CD4-positive, alpha-beta T cell (primary cell): ENCODE results near the gene LRRC53. TPM values are rescaled to one million over a fixed set of nuclear protein-coding genes. Genes with fewer than 3 reads are reported as not detected.

Experiments used
- ATAC-seq: fragments of 200-7000 bp; cut with Tn5 transposase; one replicate; pipeline ENCODE4 v1.10.0; 2022; ENCODE audit warnings: mild to moderate bottlenecking; ENCODE audit not compliant: poor library complexity
- CTCF ChIA-PET: fragments of 350-600 bp; sonication (Branson Sonifier 250); formaldehyde crosslinking; loops from one replicate; lab custom pipeline; 2021; ENCODE audit warnings: antibody characterized with exemption, inconsistent platforms; lab: Charles Lee
- POLR2A ChIA-PET: fragments of 350-600 bp; sonication (Branson Sonifier 250); formaldehyde crosslinking; loops from one replicate; lab custom pipeline; 2021; ENCODE audit warnings: antibody characterized with exemption, inconsistent platforms; lab: Charles Lee
- DNase-seq, 14 experiments: peaks; one replicate each; pipeline ENCODE4 v3.0.0-alpha.2; 2013 to 2020; ENCODE audit warnings: mixed read lengths in 2 of 14
- H3K27ac ChIP-seq, 2 donors: one replicate each; pipeline versions ENCODE4 v1.5.1 to v1.7.0; 2013; ENCODE audit warnings: low read length in 2 of 2, low read depth in 1 of 2, mild to moderate bottlenecking in 1 of 2
- H3K27me3 ChIP-seq, 2 experiments: 1 replicate in 1 of 2; 2 replicates in 1 of 2; pipeline versions ENCODE4 v1.6.1 to v1.7.0; 2013; ENCODE audit warnings: low read length in 2 of 2, control low read depth in 1 of 2, mild to moderate bottlenecking in 1 of 2, moderate library complexity in 1 of 2; ENCODE audit not compliant: insufficient read depth in 2 of 2, control insufficient read depth in 1 of 2
- H3K36me3 ChIP-seq: one replicate; pipeline ENCODE4 v1.6.1; 2013; ENCODE audit warnings: low read length, control low read depth; ENCODE audit not compliant: insufficient read depth
- H3K4me1 ChIP-seq: one replicate; pipeline ENCODE4 v1.6.1; 2013; ENCODE audit warnings: low read length, control low read depth; ENCODE audit not compliant: insufficient read depth
- H3K4me3 ChIP-seq: one replicate; pipeline ENCODE4 v1.5.1; 2013; ENCODE audit warnings: mild to moderate bottlenecking, low read length, moderate library complexity
- H3K9me3 ChIP-seq, 2 experiments: 1 replicate in 1 of 2; 2 replicates in 1 of 2; pipeline versions ENCODE4 v1.6.1 to v1.7.0; 2013; ENCODE audit warnings: low read length in 2 of 2, mild to moderate bottlenecking in 2 of 2, control low read depth in 1 of 2, moderate library complexity in 1 of 2; ENCODE audit not compliant: control insufficient read depth in 1 of 2, insufficient read depth in 1 of 2
- H3K27ac Mint-ChIP-seq: one replicate; pipeline ENCODE4 v1.8.0; 2020; ENCODE audit warnings: mixed read lengths
- H3K27me3 Mint-ChIP-seq: one replicate; pipeline ENCODE4 v1.8.0; 2021; ENCODE audit warnings: mixed read lengths
- H3K36me3 Mint-ChIP-seq: one replicate; pipeline ENCODE4 v1.8.0; 2021; ENCODE audit warnings: low read depth, mixed read lengths
- H3K4me1 Mint-ChIP-seq: one replicate; pipeline ENCODE4 v1.8.0; 2021; ENCODE audit warnings: low read depth, mixed read lengths
- H3K4me3 Mint-ChIP-seq: one replicate; pipeline ENCODE4 v1.8.0; 2020; ENCODE audit warnings: mild to moderate bottlenecking, mixed read lengths
- H3K9me3 Mint-ChIP-seq: one replicate; pipeline ENCODE4 v1.8.0; 2020; ENCODE audit warnings: mixed read lengths
- CTCF ChIP-seq: fragments of 200-600 bp; IDR thresholded peaks from one replicate; pipeline ENCODE4 v1.8.0; 2022; ENCODE audit warnings: antibody characterized with exemption, mild to moderate bottlenecking
- intact Hi-C, 2 experiments: fragments of 100-400 bp; cut with DNase I in 1 of 2; cut with micrococcal nuclease in 1 of 2; formaldehyde crosslinking; loops; one replicate each; pipeline versions ENCODE4 v1.15.1 to v1.9.0; 2023 to 2025; cut with DNase I, micrococcal nuclease
- total RNA-seq, 174 experiments: library from RNA in 2 of 174; stranded (reverse) in 2 of 174; gene quantifications; one replicate each; pipeline ENCODE4 v1.2.3 and lab custom pipeline; 2021 to 2026

The LRRC53 gene
- total RNA-seq, 2 experiments from 2014 or later = not detected

GRCh38 chr1:74531796-74532195 lies 19.4 kb upstream of the LRRC53 start:
- H3K27ac ChIP-seq = no peak overlapping the region
- TF ChIP-seq CTCF = no peak
- H3K27me3 Mint-ChIP-seq = no peaks in the 10 kb centered on the region
- DNase-seq (no peak), ATAC-seq (no peak)
- no peaks in the 10 kb centered on the region for H3K4me1 Mint-ChIP-seq
- H3K9me3 Mint-ChIP-seq = no peaks in the 10 kb centered on the region
- no peaks in the 10 kb centered on the region for H3K36me3 ChIP-seq
- ChIA-PET POLR2A (no interaction called here), CTCF (no interaction called here)
- no peak overlapping the region for H3K4me3 Mint-ChIP-seq
- H3K4me1 ChIP-seq = no peaks in the 10 kb centered on the region
- no peak overlapping the region for H3K27ac Mint-ChIP-seq
- no peak overlapping the region for H3K4me3 ChIP-seq
- H3K27me3 ChIP-seq = no peaks in the 10 kb centered on the region
- intact Hi-C loops = no loop called here
- H3K9me3 ChIP-seq = no peaks in the 10 kb centered on the region
- no peaks in the 10 kb centered on the region for H3K36me3 Mint-ChIP-seq

GRCh38 chr1:74530892-74531291 lies 18.5 kb upstream of the LRRC53 start:
- no peaks in the 10 kb centered on the region for H3K4me1 ChIP-seq
- Mint-ChIP-seq H3K36me3 (no peaks in the 10 kb centered on the region), H3K27me3 (no peaks in the 10 kb centered on the region), H3K4me1 (no peaks in the 10 kb centered on the region), H3K9me3 (no peaks in the 10 kb centered on the region), H3K4me3 (no peak overlapping the region), H3K27ac (no peak overlapping the region)
- ATAC-seq = no peak
- no peak overlapping the region for H3K27ac ChIP-seq
- no peak for TF ChIP-seq CTCF
- no peaks in the 10 kb centered on the region for H3K27me3 ChIP-seq
- ChIA-PET CTCF (no interaction called here), POLR2A (no interaction called here)
- H3K4me3 ChIP-seq = no peak overlapping the region
- DNase-seq = no peak
- H3K9me3 ChIP-seq = no peaks in the 10 kb centered on the region
- H3K36me3 ChIP-seq = no peaks in the 10 kb centered on the region
- intact Hi-C loops = no loop called here

GRCh38 chr1:74528123-74528522 lies 15.7 kb upstream of the LRRC53 start:
- no peaks in the 10 kb centered on the region for H3K4me1 Mint-ChIP-seq
- no peak overlapping the region for H3K4me3 Mint-ChIP-seq
- CTCF ChIA-PET = no interaction called here
- no peaks in the 10 kb centered on the region for H3K27me3 ChIP-seq
- H3K36me3 ChIP-seq = no peaks in the 10 kb centered on the region
- no peaks in the 10 kb centered on the region for H3K27me3 Mint-ChIP-seq
- POLR2A ChIA-PET = no interaction called here
- no peaks in the 10 kb centered on the region for H3K9me3 ChIP-seq
- intact Hi-C loops = no loop called here
- DNase-seq (no peak), ATAC-seq (no peak)
- no peaks in the 10 kb centered on the region for H3K36me3 Mint-ChIP-seq
- H3K4me3 ChIP-seq = no peak overlapping the region
- no peak for TF ChIP-seq CTCF
- H3K9me3 Mint-ChIP-seq = no peaks in the 10 kb centered on the region
- H3K4me1 ChIP-seq = no peaks in the 10 kb centered on the region
- no peak overlapping the region for H3K27ac ChIP-seq
- no peak overlapping the region for H3K27ac Mint-ChIP-seq
